Trophoblast cell (in vitro differentiated cells and primary cell): ENCODE measurements around the gene SH2D3A.
A peak's percentile ranks its signal among the peaks of the same experiment; 100 is the strongest.

Experiments used
- DNase-seq, 2 donors: peaks; one replicate each; pipeline ENCODE4 v3.0.0-alpha.2; 2016
- H2AFZ ChIP-seq: 2 replicates; pipeline ENCODE4 v1.6.1; 2013; ENCODE audit warnings: low read length, moderate library complexity, mild to moderate bottlenecking; ENCODE audit not compliant: insufficient read depth, poor library complexity
- H2AK5ac ChIP-seq: 2 replicates; pipeline ENCODE4 v1.6.1; 2013; ENCODE audit warnings: mild to moderate bottlenecking, low read length
- H2BK120ac ChIP-seq: 2 replicates; pipeline ENCODE4 v1.6.1; 2013; ENCODE audit warnings: low read length, mild to moderate bottlenecking, moderate library complexity; ENCODE audit not compliant: insufficient read depth, poor library complexity
- H2BK12ac ChIP-seq: 2 replicates; pipeline ENCODE4 v1.6.1; 2013; ENCODE audit warnings: mild to moderate bottlenecking, low read length, moderate library complexity
- H2BK5ac ChIP-seq: 2 replicates; pipeline ENCODE4 v1.6.1; 2013; ENCODE audit warnings: low read length, low read depth, moderate library complexity, mild to moderate bottlenecking; ENCODE audit not compliant: poor library complexity
- H3K14ac ChIP-seq: 2 replicates; pipeline ENCODE4 v1.6.1; 2013; ENCODE audit warnings: mild to moderate bottlenecking, low read length
- H3K18ac ChIP-seq: 2 replicates; pipeline ENCODE4 v1.6.1; 2013; ENCODE audit warnings: mild to moderate bottlenecking, low read length
- H3K23ac ChIP-seq: 2 replicates; pipeline ENCODE4 v1.6.1; 2013; ENCODE audit warnings: low read length
- H3K27ac ChIP-seq: 2 replicates; pipeline ENCODE4 v1.5.1; 2013; ENCODE audit warnings: low read depth, mild to moderate bottlenecking, inconsistent platforms, low read length, moderate library complexity
- H3K27me3 ChIP-seq: 2 replicates; pipeline ENCODE4 v1.6.1; 2013; ENCODE audit warnings: inconsistent platforms, mild to moderate bottlenecking, low read length, moderate library complexity; ENCODE audit not compliant: insufficient read depth
- H3K36me3 ChIP-seq, 2 experiments: 1 replicate in 1 of 2; 2 replicates in 1 of 2; pipeline ENCODE4 v1.6.1; 2013; ENCODE audit warnings: low read length in 2 of 2, mild to moderate bottlenecking in 2 of 2, moderate library complexity in 1 of 2; ENCODE audit not compliant: insufficient read depth in 2 of 2, control insufficient read depth in 1 of 2
- H3K4ac ChIP-seq: 2 replicates; pipeline ENCODE4 v1.6.1; 2013; ENCODE audit warnings: low read depth, mild to moderate bottlenecking, low read length, moderate library complexity
- H3K4me1 ChIP-seq, 2 experiments: 1 replicate in 1 of 2; 2 replicates in 1 of 2; pipeline ENCODE4 v1.6.1; 2013; ENCODE audit warnings: low read length in 2 of 2, mild to moderate bottlenecking in 2 of 2, moderate library complexity in 1 of 2; ENCODE audit not compliant: insufficient read depth in 2 of 2, control insufficient read depth in 1 of 2
- H3K4me2 ChIP-seq: 2 replicates; pipeline ENCODE4 v1.6.1; 2013; ENCODE audit warnings: inconsistent platforms, mild to moderate bottlenecking, low read length, moderate library complexity
- H3K4me3 ChIP-seq: 2 replicates; pipeline ENCODE4 v1.5.1; 2013; ENCODE audit warnings: mild to moderate bottlenecking, low read depth, low read length, inconsistent platforms
- H3K79me1 ChIP-seq: one replicate; pipeline ENCODE4 v1.6.1; 2013; ENCODE audit warnings: low read length
- H3K79me2 ChIP-seq: 2 replicates; pipeline ENCODE4 v1.6.1; 2013; ENCODE audit warnings: low read length, mild to moderate bottlenecking; ENCODE audit not compliant: control insufficient read depth, insufficient read depth, poor library complexity
- H3K9ac ChIP-seq: 2 replicates; pipeline ENCODE4 v1.6.1; 2013; ENCODE audit warnings: mild to moderate bottlenecking, low read length
- H3K9me3 ChIP-seq: 2 replicates; pipeline ENCODE4 v1.6.1; 2013; ENCODE audit warnings: low read depth, mild to moderate bottlenecking, control low read depth, inconsistent platforms, low read length; ENCODE audit not compliant: insufficient read depth
- H4K12ac ChIP-seq: 2 replicates; pipeline ENCODE4 v1.6.1; 2013; ENCODE audit warnings: low read depth, mild to moderate bottlenecking, low read length, moderate library complexity
- H4K8ac ChIP-seq: 2 replicates; pipeline ENCODE4 v1.6.1; 2013; ENCODE audit warnings: low read depth, mild to moderate bottlenecking, low read length, moderate library complexity
- H4K91ac ChIP-seq: one replicate; pipeline ENCODE4 v1.6.1; 2013; ENCODE audit warnings: low read depth, mild to moderate bottlenecking, low read length, moderate library complexity
- WGBS: extraction: QIAGEN DNeasy Blood & Tissue Kit; methylation state at CpG from one replicate; pipeline ENCODE4 v1.1.7; 2013; ENCODE audit warnings: missing lambda C conversion rate; ENCODE audit not compliant: insufficient read length, insufficient coverage; ENCODE audit errors: extremely low coverage; 5-methylcytosine and 5-hydroxymethylcytosine counted together

The SH2D3A gene

GRCh38 chr19:6760606-6761005 is 6.6 kb downstream of the SH2D3A start:
- H2AFZ ChIP-seq, result no peak overlapping the region
- no peak overlapping the region for H3K9ac ChIP-seq
- H3K79me2 ChIP-seq, result no peaks in the 10 kb centered on the region
- H4K12ac ChIP-seq, result no peak overlapping the region
- WGBS, result no CpG with 5 or more reads among the region's 17 CpGs
- no peak overlapping the region for H2BK5ac ChIP-seq
- no peaks in the 10 kb centered on the region for H3K79me1 ChIP-seq
- H3K4me2 ChIP-seq, result no peak overlapping the region
- no peak overlapping the region for H2BK12ac ChIP-seq
- H3K4me3 ChIP-seq, result no peak overlapping the region
- no peak overlapping the region for H4K91ac ChIP-seq
- no peak overlapping the region for H4K8ac ChIP-seq
- no peak overlapping the region for H3K27ac ChIP-seq
- H3K9me3 ChIP-seq, result no peaks in the 10 kb centered on the region
- no peak overlapping the region for H3K18ac ChIP-seq
- peaks cover 23 to 25% of the 10 kb centered on the region in 2 experiments for H3K36me3 ChIP-seq
- no peaks in the 10 kb centered on the region for H3K27me3 ChIP-seq
- no peak overlapping the region for H3K14ac ChIP-seq
- no peak for DNase-seq
- H3K4ac ChIP-seq, result no peak overlapping the region
- no peak overlapping the region for H3K23ac ChIP-seq
- no peak overlapping the region for H2BK120ac ChIP-seq
- H2AK5ac ChIP-seq, result no peak overlapping the region
- H3K4me1 ChIP-seq, result peaks cover 4% of the 10 kb centered on the region in 2 experiments

- Histone ChIP-seq H2AK5ac (no peak overlapping the region), H3K27ac (no peak overlapping the region), H3K4ac (no peak overlapping the region), H2BK12ac (no peak overlapping the region), H2AFZ (no peak overlapping the region), H2BK5ac (no peak overlapping the region), H3K23ac (no peak overlapping the region), H4K91ac (no peak overlapping the region), H3K14ac (no peak overlapping the region), H3K9ac (no peak overlapping the region), H3K4me3 (no peak overlapping the region), H3K18ac (no peak overlapping the region), H4K12ac (no peak overlapping the region), H4K8ac (no peak overlapping the region), H3K4me1 (peaks cover 3% of the 10 kb centered on the region in 2 experiments), H2BK120ac (no peak overlapping the region), H3K4me2 (no peak overlapping the region), H3K79me1 (no peaks in the 10 kb centered on the region), H3K27me3 (no peaks in the 10 kb centered on the region), H3K9me3 (peaks cover 3% of the 10 kb centered on the region), H3K79me2 (no peaks in the 10 kb centered on the region), H3K36me3 (peaks cover 61 to 68% of the 10 kb centered on the region in 2 experiments)
- no CpG with 5 or more reads among the region's 23 CpGs for WGBS
- DNase-seq, result no peak
Measured at GRCh38 chr19:6754653-6755463, 12.4 kb downstream of the SH2D3A start.

- H3K79me2 ChIP-seq, result no peaks in the 10 kb centered on the region
- WGBS, result no CpG with 5 or more reads among the region's 22 CpGs
- peaks cover 3% of the 10 kb centered on the region in 2 experiments for H3K4me1 ChIP-seq
- H3K27me3 ChIP-seq, result no peaks in the 10 kb centered on the region
- no peak overlapping the region for H4K91ac ChIP-seq
- H3K4ac ChIP-seq, result no peak overlapping the region
- no peak overlapping the region for H3K9ac ChIP-seq
- H2BK5ac ChIP-seq, result no peak overlapping the region
- H2AFZ ChIP-seq, result no peak overlapping the region
- no peak overlapping the region for H3K23ac ChIP-seq
- H3K36me3 ChIP-seq, result peaks cover 61 to 67% of the 10 kb centered on the region in 2 experiments
- peaks cover 3% of the 10 kb centered on the region for H3K9me3 ChIP-seq
- no peak overlapping the region for H3K27ac ChIP-seq
- no peak overlapping the region for H4K12ac ChIP-seq
- no peak overlapping the region for H4K8ac ChIP-seq
- no peak overlapping the region for H2BK120ac ChIP-seq
- H3K18ac ChIP-seq, result no peak overlapping the region
- no peak overlapping the region for H2AK5ac ChIP-seq
- H2BK12ac ChIP-seq, result no peak overlapping the region
- no peak overlapping the region for H3K4me2 ChIP-seq
- H3K79me1 ChIP-seq, result no peaks in the 10 kb centered on the region
- no peak overlapping the region for H3K14ac ChIP-seq
- no peak overlapping the region for H3K4me3 ChIP-seq
- DNase-seq, result no peak
Measured at GRCh38 chr19:6754136-6754535, 13.1 kb downstream of the SH2D3A start.

GRCh38 chr19:6753178-6754031 is 13.8 kb downstream of the SH2D3A start:
- Histone ChIP-seq H3K79me1 (no peaks in the 10 kb centered on the region), H3K9ac (no peak overlapping the region), H4K91ac (no peak overlapping the region), H2AFZ (peak overlapping the region; percentile 1), H3K4me3 (peak overlapping the region; percentile 41), H3K79me2 (no peaks in the 10 kb centered on the region), H2BK5ac (no peak overlapping the region), H4K12ac (no peak overlapping the region), H2BK12ac (no peak overlapping the region), H3K27me3 (no peaks in the 10 kb centered on the region), H3K4me2 (peak overlapping the region; percentile 50), H3K14ac (no peak overlapping the region), H4K8ac (peak overlapping the region; percentile 13), H3K4ac (no peak overlapping the region), H3K23ac (no peak overlapping the region), H3K27ac (no peak overlapping the region), H3K4me1 (peaks cover 3% of the 10 kb centered on the region in 2 experiments), H3K9me3 (peaks cover 3% of the 10 kb centered on the region), H3K36me3 (peaks cover 61 to 62% of the 10 kb centered on the region in 2 experiments), H2BK120ac (no peak overlapping the region), H3K18ac (no peak overlapping the region), H2AK5ac (no peak overlapping the region)
- no CpG with 5 or more reads among the region's 50 CpGs for WGBS
- peak; percentile 61 to 68 for DNase-seq
